ENCODE measurements around the gene ATP8B2. TPM values are rescaled to one million over a fixed set of nuclear protein-coding genes. Genes with fewer than 3 reads are reported as not detected.

Gene ATP8B2
- polyA plus RNA-seq, 1 experiment, result 73.3 TPM

- Histone ChIP-seq H3K27me3 (ENCODE audit: control insufficient read depth, insufficient read depth, low read length) (peaks cover 5% of the 10 kb centered on the region; the same call in 1 of the 2 replicates), H3K36me3 (ENCODE audit: control insufficient read depth, insufficient read depth, low read length) (no peaks in the 10 kb centered on the region), H3K4me3 (ENCODE audit: low read depth, low read length) (no peak overlapping the region)
- POLR2A ChIA-PET, result no interaction called here
- CTCF ChIA-PET, result interaction anchor here (1.0 kb wide), 1 partner anchor 25 kb away, joined by 4 read pairs; no protein-coding TSS in a partner anchor
- no peak for TF ChIP-seq CTCF (IDR thresholded peaks at IDR 0.05; ENCODE audit: insufficient read depth, low read depth, low read length)
- no peak for DNase-seq (ENCODE audit: low read depth)
Observed at GRCh38 chr1:154386643-154387352, 61.5 kb downstream of the ATP8B2 start.

DNA sequence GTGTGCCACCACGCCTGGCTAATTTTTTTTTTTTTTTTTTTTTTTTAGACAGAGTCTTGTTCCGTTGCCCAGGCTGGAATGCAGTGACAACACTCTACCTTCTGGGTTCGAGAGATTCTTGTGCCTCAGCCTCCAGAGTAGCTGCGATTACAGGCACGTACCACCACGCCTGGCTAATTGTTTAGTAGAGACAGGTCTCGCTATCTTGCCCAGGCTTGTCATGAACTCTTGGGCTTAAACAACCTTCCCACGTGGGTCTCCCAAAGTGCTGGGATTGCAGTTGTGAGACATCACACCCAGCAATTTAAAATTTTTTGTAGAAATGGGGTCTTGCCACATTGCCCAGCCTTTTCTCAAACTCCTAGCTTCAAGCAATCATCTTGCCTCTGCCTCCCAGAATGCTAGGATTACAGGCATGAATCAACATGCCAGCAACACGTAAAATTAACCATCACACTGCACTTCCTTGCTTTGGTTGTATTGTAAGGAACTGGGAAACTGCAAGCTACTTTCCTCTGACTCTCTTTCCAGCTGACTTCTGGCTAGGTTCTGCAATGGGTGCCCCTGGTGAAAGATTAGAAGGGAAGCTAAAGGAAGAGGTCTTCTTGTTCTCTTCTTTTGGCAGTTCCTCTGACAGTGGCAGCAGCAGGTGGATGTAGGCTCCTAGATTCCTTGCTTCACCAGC is 65.9 kb downstream of the ATP8B2 start:
- Histone ChIP-seq H3K4me3 (ENCODE audit: low read depth, low read length) (no peak overlapping the region), H3K36me3 (ENCODE audit: control insufficient read depth, insufficient read depth, low read length) (no peaks in the 10 kb centered on the region), H3K27me3 (ENCODE audit: control insufficient read depth, insufficient read depth, low read length) (0 out of 2 replicates have a peak, but pooled peaks cover 1% of the 10 kb centered on the region)
- ChIA-PET POLR2A (interaction anchor here (0.7 kb wide), 1 partner anchor 69 kb away, joined by 3 read pairs; no protein-coding TSS in a partner anchor), CTCF (no interaction called here)
- no peak for TF ChIP-seq CTCF (IDR thresholded peaks at IDR 0.05; ENCODE audit: insufficient read depth, low read depth, low read length)
- DNase-seq (ENCODE audit: low read depth), result no peak

DNA sequence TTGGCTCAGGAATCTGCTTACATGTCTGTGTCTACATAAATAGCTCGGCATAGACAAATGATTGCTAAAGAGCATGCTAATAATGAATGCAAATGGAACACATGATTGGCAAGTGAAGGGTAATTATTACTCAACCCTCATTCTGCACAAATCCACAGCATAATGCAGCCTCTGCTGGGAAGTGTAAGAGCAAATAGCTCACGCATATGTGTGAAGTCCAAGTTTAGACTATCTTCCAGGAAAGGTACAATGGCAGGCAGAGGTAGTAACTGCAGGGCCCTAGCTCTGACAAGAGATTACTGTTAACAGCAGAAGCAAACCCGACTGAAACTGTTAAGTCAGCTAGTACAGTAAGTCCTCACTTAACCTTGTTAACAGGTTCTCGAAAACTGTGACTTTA is 72.8 kb downstream of the ATP8B2 start:
- no peak for TF ChIP-seq CTCF (IDR thresholded peaks at IDR 0.05; ENCODE audit: insufficient read depth, low read depth, low read length)
- ChIA-PET POLR2A (no interaction called here), CTCF (interaction anchor here (1.2 kb wide), 1 partner anchor 22 kb away, joined by 3 read pairs; no protein-coding TSS in a partner anchor)
- H3K36me3 ChIP-seq (ENCODE audit: control insufficient read depth, insufficient read depth, low read length), result no peaks in the 10 kb centered on the region
- peaks cover 1% of the 10 kb centered on the region; the same call in 1 of the 2 replicates for H3K27me3 ChIP-seq (ENCODE audit: control insufficient read depth, insufficient read depth, low read length)
- H3K4me3 ChIP-seq (ENCODE audit: low read depth, low read length), result no peak overlapping the region
- no peak for DNase-seq (ENCODE audit: low read depth)

DNA sequence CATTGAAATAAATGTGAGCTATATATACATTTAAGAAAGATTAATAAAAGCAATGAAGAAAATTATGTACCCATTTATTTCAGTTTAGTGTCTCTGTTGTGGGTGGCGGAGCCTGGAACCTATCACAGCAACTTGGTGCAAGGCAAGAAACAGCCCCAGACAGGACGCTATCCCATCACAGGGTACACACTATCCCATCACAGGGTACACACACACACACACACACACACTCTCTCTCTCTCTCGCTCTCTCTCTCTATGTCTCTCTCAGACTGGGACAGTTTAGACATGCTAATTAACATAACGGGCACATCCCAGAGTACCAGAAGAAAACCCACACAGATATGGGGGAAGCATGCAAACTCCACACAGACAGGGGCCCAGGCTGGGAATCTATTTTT is 73.4 kb downstream of the ATP8B2 start:
- no peak for TF ChIP-seq CTCF (IDR thresholded peaks at IDR 0.05; ENCODE audit: insufficient read depth, low read depth, low read length)
- DNase-seq (ENCODE audit: low read depth), result no peak
- no peaks in the 10 kb centered on the region for H3K36me3 ChIP-seq (ENCODE audit: control insufficient read depth, insufficient read depth, low read length)
- CTCF ChIA-PET, result interaction anchor here (1.2 kb wide), 1 partner anchor 22 kb away, joined by 3 read pairs; no protein-coding TSS in a partner anchor
- POLR2A ChIA-PET, result no interaction called here
- H3K4me3 ChIP-seq (ENCODE audit: low read depth, low read length), result no peak overlapping the region
- peaks cover 4% of the 10 kb centered on the region for H3K27me3 ChIP-seq (ENCODE audit: control insufficient read depth, insufficient read depth, low read length)

GRCh38 chr1:154400381-154400801 is 75.1 kb downstream of the ATP8B2 start:
- no peak for TF ChIP-seq CTCF (IDR thresholded peaks at IDR 0.05; ENCODE audit: insufficient read depth, low read depth, low read length)
- CTCF ChIA-PET, result interaction anchor here (1.0 kb wide), 1 partner anchor 37 kb away, joined by 3 read pairs; no protein-coding TSS in a partner anchor
- no peak for DNase-seq (ENCODE audit: low read depth)
- peaks cover 7% of the 10 kb centered on the region for H3K27me3 ChIP-seq (ENCODE audit: control insufficient read depth, insufficient read depth, low read length)
- POLR2A ChIA-PET, result no interaction called here
- H3K36me3 ChIP-seq (ENCODE audit: control insufficient read depth, insufficient read depth, low read length), result no peaks in the 10 kb centered on the region
- no peak overlapping the region for H3K4me3 ChIP-seq (ENCODE audit: low read depth, low read length)
